Hepatocyte (in vitro differentiated cells): ENCODE measurements around the gene FAM50A.

Experiments
- EZH2 ChIP-seq: fragments of 200-600 bp; sonication (generic); IDR thresholded peaks from 2 replicates; pipeline ENCODE4 v1.6.1; 2016; ENCODE audit warnings: antibody characterized with exemption, mild to moderate bottlenecking, borderline replicate concordance
- TF ChIP-seq, protein P1 (sequence below): fragments of 200-600 bp; sonication (generic); IDR thresholded peaks from 2 replicates; pipeline ENCODE4 v1.5.1; 2016; ENCODE audit warnings: antibody characterized with exemption, mild to moderate bottlenecking; ENCODE audit not compliant: poor library complexity

DNA sequence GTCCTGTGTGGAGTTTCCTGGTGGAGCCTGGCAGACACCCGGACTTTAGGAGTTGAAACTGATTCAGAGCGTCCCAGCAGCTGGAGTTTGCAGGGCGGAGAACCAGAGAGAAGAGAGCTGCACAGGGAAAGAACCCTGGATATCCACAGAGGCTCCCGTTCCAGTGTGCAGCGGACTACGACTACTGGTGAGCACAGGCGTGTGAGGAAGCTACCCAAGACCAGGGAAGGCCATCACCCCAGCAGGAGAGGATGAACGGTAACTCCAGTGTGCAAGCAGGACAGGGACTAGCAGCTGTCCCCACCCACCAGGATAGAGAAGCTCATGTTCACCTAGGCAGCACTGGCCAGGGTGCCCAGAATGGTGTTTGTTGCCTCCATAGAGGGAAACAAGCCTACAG lies 32.9 kb downstream of the FAM50A start:
- TF ChIP-seq EZH2 = no peak
- TF ChIP-seq, protein P1, sequence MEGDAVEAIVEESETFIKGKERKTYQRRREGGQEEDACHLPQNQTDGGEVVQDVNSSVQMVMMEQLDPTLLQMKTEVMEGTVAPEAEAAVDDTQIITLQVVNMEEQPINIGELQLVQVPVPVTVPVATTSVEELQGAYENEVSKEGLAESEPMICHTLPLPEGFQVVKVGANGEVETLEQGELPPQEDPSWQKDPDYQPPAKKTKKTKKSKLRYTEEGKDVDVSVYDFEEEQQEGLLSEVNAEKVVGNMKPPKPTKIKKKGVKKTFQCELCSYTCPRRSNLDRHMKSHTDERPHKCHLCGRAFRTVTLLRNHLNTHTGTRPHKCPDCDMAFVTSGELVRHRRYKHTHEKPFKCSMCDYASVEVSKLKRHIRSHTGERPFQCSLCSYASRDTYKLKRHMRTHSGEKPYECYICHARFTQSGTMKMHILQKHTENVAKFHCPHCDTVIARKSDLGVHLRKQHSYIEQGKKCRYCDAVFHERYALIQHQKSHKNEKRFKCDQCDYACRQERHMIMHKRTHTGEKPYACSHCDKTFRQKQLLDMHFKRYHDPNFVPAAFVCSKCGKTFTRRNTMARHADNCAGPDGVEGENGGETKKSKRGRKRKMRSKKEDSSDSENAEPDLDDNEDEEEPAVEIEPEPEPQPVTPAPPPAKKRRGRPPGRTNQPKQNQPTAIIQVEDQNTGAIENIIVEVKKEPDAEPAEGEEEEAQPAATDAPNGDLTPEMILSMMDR = no peak
